Measurements from ENCODE around the gene IFNAR1. TPM values are rescaled to one million over a fixed set of nuclear protein-coding genes. Genes with fewer than 3 reads are reported as not detected.

Gene IFNAR1
- total RNA-seq, 1 experiment from 2014 or later = 20.5 TPM

DNA sequence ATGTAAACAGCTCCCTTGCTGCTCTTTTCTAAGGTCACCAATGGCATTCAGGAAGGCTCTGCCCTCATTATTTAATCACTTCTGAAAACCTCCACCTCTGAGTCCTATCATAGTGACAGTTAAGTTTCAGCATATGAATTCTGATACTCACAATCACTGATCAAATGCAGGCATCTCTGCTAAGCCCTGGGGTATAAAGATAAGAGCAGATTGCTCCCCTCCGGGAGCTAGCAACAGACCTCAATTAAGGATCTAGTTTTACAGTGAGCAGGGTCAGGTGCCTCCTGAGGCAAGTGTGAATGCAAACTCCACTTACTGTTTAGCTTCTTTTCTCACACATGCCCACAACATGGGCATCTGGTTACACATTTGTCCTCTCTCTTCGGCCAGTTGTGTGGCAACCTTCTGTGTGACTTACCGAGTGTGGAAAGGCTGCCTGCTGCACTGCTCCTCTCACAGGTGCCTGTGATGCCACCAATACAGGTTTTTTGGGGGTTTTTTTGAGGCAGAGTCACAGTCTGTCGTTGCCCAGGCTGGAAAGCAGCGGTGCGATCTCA, 43.6 kb upstream of the IFNAR1 start:
- H3K27me3 ChIP-seq (ENCODE audit: insufficient read depth, low read length) = no peaks in the 10 kb centered on the region
- no peaks in the 10 kb centered on the region for H3K9me2 ChIP-seq (ENCODE audit: insufficient read depth)
- RAD21 ChIA-PET (ENCODE audit: low non-redundant PET in 1 of 2, low total read pairs in 2 of 2, uncharacterized antibody in 2 of 2, unreplicated experiment in 2 of 2) = no interaction called here
- no TSS peak for BruUV-seq (replicated peaks)
- CTCF ChIA-PET = no interaction called here
- H2AFZ ChIP-seq (ENCODE audit: low read depth, low read length, poor library complexity, severe bottlenecking) = no peak overlapping the region
- POLR2A ChIA-PET = no interaction called here
- TF ChIP-seq EGR1 (IDR thresholded peaks at IDR 0.05; ENCODE audit: low read depth) = no peak
- TF ChIP-seq EZH2phosphoT487 (IDR thresholded peaks at IDR 0.05; ENCODE audit: borderline replicate concordance) = no peak
- TF ChIP-seq, protein P1, sequence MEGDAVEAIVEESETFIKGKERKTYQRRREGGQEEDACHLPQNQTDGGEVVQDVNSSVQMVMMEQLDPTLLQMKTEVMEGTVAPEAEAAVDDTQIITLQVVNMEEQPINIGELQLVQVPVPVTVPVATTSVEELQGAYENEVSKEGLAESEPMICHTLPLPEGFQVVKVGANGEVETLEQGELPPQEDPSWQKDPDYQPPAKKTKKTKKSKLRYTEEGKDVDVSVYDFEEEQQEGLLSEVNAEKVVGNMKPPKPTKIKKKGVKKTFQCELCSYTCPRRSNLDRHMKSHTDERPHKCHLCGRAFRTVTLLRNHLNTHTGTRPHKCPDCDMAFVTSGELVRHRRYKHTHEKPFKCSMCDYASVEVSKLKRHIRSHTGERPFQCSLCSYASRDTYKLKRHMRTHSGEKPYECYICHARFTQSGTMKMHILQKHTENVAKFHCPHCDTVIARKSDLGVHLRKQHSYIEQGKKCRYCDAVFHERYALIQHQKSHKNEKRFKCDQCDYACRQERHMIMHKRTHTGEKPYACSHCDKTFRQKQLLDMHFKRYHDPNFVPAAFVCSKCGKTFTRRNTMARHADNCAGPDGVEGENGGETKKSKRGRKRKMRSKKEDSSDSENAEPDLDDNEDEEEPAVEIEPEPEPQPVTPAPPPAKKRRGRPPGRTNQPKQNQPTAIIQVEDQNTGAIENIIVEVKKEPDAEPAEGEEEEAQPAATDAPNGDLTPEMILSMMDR (IDR thresholded peaks at IDR 0.05 in 2 of 3, conservative IDR thresholded peaks at IDR 0.05 in 1 of 3; ENCODE audit: borderline replicate concordance in 1 of 3, insufficient read depth in 1 of 3, low read depth in 2 of 3, low read length in 2 of 3) = no peak
- no peak for TF ChIP-seq REST (IDR thresholded peaks at IDR 0.05; ENCODE audit: low read depth)
- no peak for TF ChIP-seq POLR2A (IDR thresholded peaks at IDR 0.05; ENCODE audit: borderline replicate concordance, extremely low read depth, insufficient read depth, insufficient read length)
- TF ChIP-seq, protein P2, sequence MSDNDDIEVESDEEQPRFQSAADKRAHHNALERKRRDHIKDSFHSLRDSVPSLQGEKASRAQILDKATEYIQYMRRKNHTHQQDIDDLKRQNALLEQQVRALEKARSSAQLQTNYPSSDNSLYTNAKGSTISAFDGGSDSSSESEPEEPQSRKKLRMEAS (IDR thresholded peaks at IDR 0.05) = no peak
- no peak for TF ChIP-seq POLR2AphosphoS5 (IDR thresholded peaks at IDR 0.05; ENCODE audit: low read depth, low read length)
- H4K20me1 ChIP-seq (ENCODE audit: insufficient read depth) = no peaks in the 10 kb centered on the region
- H3K79me2 ChIP-seq (ENCODE audit: insufficient read depth, low read length) = no peaks in the 10 kb centered on the region
- no peak overlapping the region for H3K4me2 ChIP-seq (ENCODE audit: low read length)
- no peak overlapping the region for H3K4me3 ChIP-seq (replicated peaks in 1 of 2; ENCODE audit: low read depth in 1 of 2, low read length in 2 of 2)
- peaks cover 2 to 5% of the 10 kb centered on the region in 2 experiments; a peak in 3 of 4 replicates for H3K4me1 ChIP-seq (ENCODE audit: control insufficient read depth in 1 of 2, insufficient read depth in 2 of 2, low read length in 2 of 2)
- no peak for ATAC-seq
- intact Hi-C loops (cut with micrococcal nuclease) = no loop called here
- H3K27ac ChIP-seq (ENCODE audit: low read depth, low read length) = no peak overlapping the region
- H3K36me3 ChIP-seq (ENCODE audit: control insufficient read depth in 1 of 2, insufficient read depth in 2 of 2, low read length in 2 of 2) = peaks cover 0 to 8% of the 10 kb centered on the region in 2 experiments; a peak in 2 of 4 replicates
- no peak overlapping the region for H3K9ac ChIP-seq (ENCODE audit: low read length)
- DNase-seq (ENCODE audit: low read depth, low spot score) = no peak
- H3K9me3 ChIP-seq (ENCODE audit: control insufficient read depth in 1 of 2, insufficient read depth in 1 of 2, low read depth in 1 of 2, low read length in 2 of 2) = peaks cover 0 to 9% of the 10 kb centered on the region in 2 experiments; a peak in 1 of 4 replicates
